GM12878 (cell line): ENCODE measurements around the gene FTSJ1. TPM values are rescaled to one million over a fixed set of nuclear protein-coding genes. Genes with fewer than 3 reads are reported as not detected.

Experiments
- ATAC-seq: fragments of 200-7000 bp; cut with Tn5 transposase; 3 replicates; pipeline ENCODE4 v1.9.1; 2020; ENCODE audit warnings: mild to moderate bottlenecking, moderate library complexity
- BruUV-seq: library from RNA; stranded (reverse); fragments of 400-500 nt; replicated peaks from 2 replicates; lab custom pipeline; 2021; lab: Mats Ljungman, UMichigan
- CTCF ChIA-PET: fragments of 300-600 bp; sonication (Branson Sonifier 250); formaldehyde crosslinking; extraction: SDS; loops from one replicate; lab custom pipeline; 2021; ENCODE audit warnings: inconsistent platforms; lab: Yijun Ruan, JAX
- POLR2A ChIA-PET: fragments of 350-600 bp; formaldehyde crosslinking; extraction: SDS; loops from one replicate; lab custom pipeline; 2021; ENCODE audit warnings: inconsistent platforms; lab: Charles Lee
- RAD21 ChIA-PET: fragments of 300-600 bp; sonication (Branson Sonifier 250); formaldehyde crosslinking; loops from one replicate; lab custom pipeline; 2023; ENCODE audit warnings: antibody characterized with exemption; ENCODE audit not compliant: unreplicated experiment; lab: Charles Lee
- SMC1A ChIA-PET: fragments of 300-600 bp; sonication (Branson Sonifier 250); formaldehyde crosslinking; loops from one replicate; lab custom pipeline; 2023; ENCODE audit not compliant: unreplicated experiment, uncharacterized antibody; lab: Charles Lee
- DNase-seq: peaks from one replicate; pipeline ENCODE4 v3.0.0-alpha.2; 2011; ENCODE audit warnings: low read depth, low spot score
- FAIRE-seq: peaks from 3 replicates; lab custom pipeline; 2011; peaks lifted over from hg19 to GRCh38; lab: Jason Lieb, UNC
- H2AFZ ChIP-seq: 2 replicates; pipeline ENCODE4 v1.6.0; 2011; ENCODE audit warnings: low read depth, low read length, control low read depth; ENCODE audit not compliant: control insufficient read depth
- H3K27ac ChIP-seq: 2 replicates; pipeline ENCODE4 v1.5.1; 2011; ENCODE audit warnings: control low read depth; ENCODE audit not compliant: control insufficient read depth, insufficient read depth
- H3K27me3 ChIP-seq, 2 experiments: replicated peaks in 1 of 2; 2 replicates each; pipeline versions ENCODE4 v1.6.0 to v1.6.1; 2011; ENCODE audit warnings: low read length in 1 of 2; ENCODE audit not compliant: control insufficient read depth in 2 of 2, insufficient read depth in 2 of 2
- H3K36me3 ChIP-seq, 2 experiments: 2 replicates each; pipeline ENCODE4 v1.5.1; 2011; ENCODE audit warnings: low read length in 1 of 2; ENCODE audit not compliant: control insufficient read depth in 2 of 2, insufficient read depth in 2 of 2
- H3K4me1 ChIP-seq: 2 replicates; pipeline ENCODE4 v1.6.1; 2011; ENCODE audit warnings: mild to moderate bottlenecking, low read length, moderate library complexity, mixed read lengths; ENCODE audit not compliant: control insufficient read depth, insufficient read depth
- H3K4me2 ChIP-seq: 2 replicates; pipeline ENCODE4 v1.6.0; 2011; ENCODE audit warnings: control low read depth; ENCODE audit not compliant: control insufficient read depth, insufficient read depth
- H3K4me3 ChIP-seq: fragments of 200-600 bp; sonication (generic); 2 replicates; pipeline ENCODE4 v1.5.1; 2016
- H3K79me2 ChIP-seq: 2 replicates; pipeline ENCODE4 v1.6.0; 2011; ENCODE audit warnings: low read length; ENCODE audit not compliant: control insufficient read depth, insufficient read depth
- H3K9ac ChIP-seq: 2 replicates; pipeline ENCODE4 v1.8.0; 2011; ENCODE audit warnings: low read length, control low read depth, mixed read lengths; ENCODE audit not compliant: control insufficient read depth, insufficient read depth
- H3K9me3 ChIP-seq: replicated peaks from 3 replicates; pipeline ENCODE4 v1.5.1; 2011; ENCODE audit warnings: mild to moderate bottlenecking, low read length; ENCODE audit not compliant: control insufficient read depth, insufficient read depth
- H4K20me1 ChIP-seq: 2 replicates; pipeline ENCODE4 v1.6.0; 2011; ENCODE audit not compliant: control insufficient read depth, insufficient read depth
- CHD2 ChIP-seq: IDR thresholded peaks from 2 replicates; pipeline ENCODE4 v1.6.1; 2011; ENCODE audit warnings: low read depth, low read length, improper control_type of control experiment, borderline replicate concordance
- E2F4 ChIP-seq: IDR thresholded peaks from 2 replicates; pipeline ENCODE4 v1.6.1; 2012; ENCODE audit warnings: low read depth, low read length, improper control_type of control experiment
- E2F8 ChIP-seq: fragments of 450-650 bp; IDR thresholded peaks from 2 replicates; pipeline ENCODE4 v1.6.1; 2018; ENCODE audit warnings: mild to moderate bottlenecking, low read depth, moderate library complexity; ENCODE audit not compliant: partially characterized antibody
- HDAC2 ChIP-seq: fragments of 200-600 bp; sonication (generic); IDR thresholded peaks from 2 replicates; pipeline ENCODE4 v1.6.1; 2017
- PML ChIP-seq: IDR thresholded peaks from 2 replicates; pipeline ENCODE4 v1.6.1; 2012; ENCODE audit warnings: low read length, inconsistent platforms
- RUNX3 ChIP-seq: IDR thresholded peaks from 2 replicates; pipeline ENCODE4 v1.6.1; 2012; ENCODE audit warnings: low read length, inconsistent platforms
- SKIL ChIP-seq: fragments of 450-650 bp; IDR thresholded peaks from 2 replicates; pipeline ENCODE4 v1.6.1; 2017; ENCODE audit warnings: mild to moderate bottlenecking, low read depth, inconsistent platforms; ENCODE audit not compliant: poor library complexity, severe bottlenecking
- SMARCA5 ChIP-seq: fragments of 450-650 bp; IDR thresholded peaks from 2 replicates; pipeline ENCODE4 v1.6.1; 2017; ENCODE audit warnings: mild to moderate bottlenecking
- ZBTB11 ChIP-seq: fragments of 450-650 bp; formaldehyde crosslinking; IDR thresholded peaks from 2 replicates; pipeline ENCODE4 v1.5.0; 2022; ENCODE audit warnings: mild to moderate bottlenecking, missing genetic modification characterization
- ZNF687 ChIP-seq: fragments of 450-650 bp; IDR thresholded peaks from 2 replicates; pipeline ENCODE4 v1.6.1; 2017; ENCODE audit warnings: mild to moderate bottlenecking, moderate library complexity
- ZZZ3 ChIP-seq: IDR thresholded peaks from 2 replicates; pipeline ENCODE4 v1.6.1; 2011; ENCODE audit warnings: low read depth; ENCODE audit not compliant: control insufficient read depth, insufficient read length
- WGBS: methylation state at CpG from one replicate; pipeline ENCODE4 v1.1.6; 2016; ENCODE audit warnings: low lambda C conversion rate; ENCODE audit not compliant: insufficient replicate concordance, insufficient coverage; ENCODE audit errors: missing lambda C conversion rate; 5-methylcytosine and 5-hydroxymethylcytosine counted together
- in situ Hi-C: fragments of 300-500 bp; cut with MboI; formaldehyde crosslinking; loops from 9 replicates; pipeline ENCODE4 v1.14.3; 2018; ENCODE audit warnings: mixed read lengths
- intact Hi-C: fragments of 100-400 bp; cut with micrococcal nuclease; formaldehyde crosslinking; loops from one replicate; pipeline ENCODE4 v1.14.2; 2022; ENCODE audit not compliant: unreplicated experiment
- polyA plus RNA-seq, 11 experiments: library from polyadenylated mRNA; depleted of rRNA in 4 of 11; unstranded in 6 of 11; stranded (reverse) in 5 of 11; fragments of >200 nt; fragmentation: Nextera tagmentation in 4 of 11; fragmentation: Illumina TruSeq in 1 of 11; extraction: Ambion mirVana in 4 of 11; extraction: Trizol in 1 of 11; gene quantifications; 1 replicate in 1 of 11; 2 replicates in 10 of 11; pipeline versions ENCODE4 v1.2.1 to v1.2.3, GENCODE V29; 2011 to 2016; ENCODE audit warnings: inconsistent platforms in 2 of 11, missing spikeins in 2 of 11, low read depth in 1 of 11
- total RNA-seq, 4 experiments: library from RNA; depleted of rRNA in 3 of 4; stranded (reverse); fragments of >200 nt in 3 of 4; fragmentation: Illumina TruSeq in 1 of 4; extraction: Trizol in 1 of 4; gene quantifications; 2 replicates each; pipeline versions ENCODE4 v1.2.1 to v1.2.3, GENCODE V29; 2013 to 2021

The FTSJ1 gene
- total and polyA plus RNA-seq, 10 of the 15 experiments (the other 5 are each of a cell fraction or from before 2014, with no cell fraction given), result 8.8 to 87.8 (median 57.9) TPM

GRCh38 chrX:48460031-48460430 is 16.0 kb upstream of the FTSJ1 start:
- CTCF ChIA-PET, result no interaction called here
- H3K27ac ChIP-seq, result no peak overlapping the region
- no peak overlapping the region for H3K9ac ChIP-seq
- no peak for ATAC-seq
- H3K27me3 ChIP-seq, result no peaks in the 10 kb centered on the region
- WGBS, result 29% methylated on average over 3 of the region's 3 CpGs
- no TSS peak for BruUV-seq
- H4K20me1 ChIP-seq, result no peaks in the 10 kb centered on the region
- H3K9me3 ChIP-seq, result no peaks in the 10 kb centered on the region
- RAD21 ChIA-PET, result no interaction called here
- H3K4me3 ChIP-seq, result no peak overlapping the region
- H2AFZ ChIP-seq, result no peak overlapping the region
- intact Hi-C loops, result loop anchor here (10.0 kb wide), 1 partner anchor 375 kb away; no protein-coding TSS in a partner anchor
- H3K36me3 ChIP-seq, result peaks cover 1 to 3% of the 10 kb centered on the region in 2 experiments; a peak in 3 of 4 replicates
- H3K4me1 ChIP-seq, result no peaks in the 10 kb centered on the region
- no peaks in the 10 kb centered on the region; the same call in 1 of the 2 replicates for H3K79me2 ChIP-seq
- SMC1A ChIA-PET, result no interaction called here
- POLR2A ChIA-PET, result no interaction called here
- in situ Hi-C loops, result no loop called here
- no peak for FAIRE-seq
- no peak for DNase-seq
- H3K4me2 ChIP-seq, result no peak overlapping the region
- TF ChIP-seq SKIL (no peak), SMARCA5 (no peak), E2F4 (no peak), CHD2 (no peak), ZNF687 (no peak), RUNX3 (no peak), E2F8 (no peak), ZZZ3 (no peak), ZBTB11 (CRISPR knock-in tag) (no peak), HDAC2 (no peak), PML (no peak)
